ENCODE measurements around the gene CPNE5.

DNA sequence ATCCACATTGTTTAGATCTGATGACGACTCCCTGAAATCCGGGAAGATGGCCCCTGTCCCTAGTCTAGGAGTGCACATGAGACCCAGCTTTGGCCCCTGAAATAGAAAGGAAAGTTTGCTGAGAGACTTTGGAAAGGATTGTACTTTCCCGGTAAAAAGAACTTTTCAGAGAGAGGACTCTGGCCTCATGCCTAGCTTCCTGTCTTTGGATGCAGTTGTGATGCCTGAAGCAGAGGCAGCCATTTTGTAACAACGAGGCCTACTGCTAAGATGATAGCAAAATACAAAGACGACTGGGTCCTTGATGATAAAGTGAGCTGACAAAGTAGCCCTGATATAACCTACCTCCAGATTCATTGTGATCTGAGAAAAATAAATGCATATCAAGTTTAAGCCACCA, 6.9 kb downstream of the CPNE5 start:
- TF ChIP-seq, protein P1, sequence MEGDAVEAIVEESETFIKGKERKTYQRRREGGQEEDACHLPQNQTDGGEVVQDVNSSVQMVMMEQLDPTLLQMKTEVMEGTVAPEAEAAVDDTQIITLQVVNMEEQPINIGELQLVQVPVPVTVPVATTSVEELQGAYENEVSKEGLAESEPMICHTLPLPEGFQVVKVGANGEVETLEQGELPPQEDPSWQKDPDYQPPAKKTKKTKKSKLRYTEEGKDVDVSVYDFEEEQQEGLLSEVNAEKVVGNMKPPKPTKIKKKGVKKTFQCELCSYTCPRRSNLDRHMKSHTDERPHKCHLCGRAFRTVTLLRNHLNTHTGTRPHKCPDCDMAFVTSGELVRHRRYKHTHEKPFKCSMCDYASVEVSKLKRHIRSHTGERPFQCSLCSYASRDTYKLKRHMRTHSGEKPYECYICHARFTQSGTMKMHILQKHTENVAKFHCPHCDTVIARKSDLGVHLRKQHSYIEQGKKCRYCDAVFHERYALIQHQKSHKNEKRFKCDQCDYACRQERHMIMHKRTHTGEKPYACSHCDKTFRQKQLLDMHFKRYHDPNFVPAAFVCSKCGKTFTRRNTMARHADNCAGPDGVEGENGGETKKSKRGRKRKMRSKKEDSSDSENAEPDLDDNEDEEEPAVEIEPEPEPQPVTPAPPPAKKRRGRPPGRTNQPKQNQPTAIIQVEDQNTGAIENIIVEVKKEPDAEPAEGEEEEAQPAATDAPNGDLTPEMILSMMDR (IDR thresholded peaks at IDR 0.05): no peak
- TF ChIP-seq EP300 (IDR thresholded peaks at IDR 0.05) (no peak), POLR2A (IDR thresholded peaks at IDR 0.05) (no peak)

Data from ovary (tissue), 3 donors.